ENCODE data around the gene EXOC1L. TPM values are rescaled to one million over a fixed set of nuclear protein-coding genes. Genes with fewer than 3 reads are reported as not detected.

EXOC1L gene
- total RNA-seq, 4 donors from 2014 or later = not detected

GRCh38 chr4:55865228-55865806, 45.7 kb downstream of the EXOC1L start:
- no peaks in the 10 kb centered on the region for H3K27me3 ChIP-seq
- H3K4me1 ChIP-seq = peaks cover 0 to 22% (median 0%) of the 10 kb centered on the region in 4 donors
- no peak for TF ChIP-seq POLR2A (IDR thresholded peaks at IDR 0.05)
- no peak for TF ChIP-seq CTCF (IDR thresholded peaks at IDR 0.05)
- TF ChIP-seq EP300 (IDR thresholded peaks at IDR 0.05) = no peak
- H3K36me3 ChIP-seq = peaks cover 0 to 57% (median 7%) of the 10 kb centered on the region in 3 donors
- DNase-seq (ENCODE audit: low spot score in 2 of 2) = no peak
- no peaks in the 10 kb centered on the region for H3K9me3 ChIP-seq
- peak overlapping the region in 1 of 4 donors; percentile 70 for H3K27ac ChIP-seq
- 53 to 54% methylated on average over 2 of the region's 2 CpGs for WGBS, 2 donors
- no peak overlapping the region for H3K4me3 ChIP-seq

DNA sequence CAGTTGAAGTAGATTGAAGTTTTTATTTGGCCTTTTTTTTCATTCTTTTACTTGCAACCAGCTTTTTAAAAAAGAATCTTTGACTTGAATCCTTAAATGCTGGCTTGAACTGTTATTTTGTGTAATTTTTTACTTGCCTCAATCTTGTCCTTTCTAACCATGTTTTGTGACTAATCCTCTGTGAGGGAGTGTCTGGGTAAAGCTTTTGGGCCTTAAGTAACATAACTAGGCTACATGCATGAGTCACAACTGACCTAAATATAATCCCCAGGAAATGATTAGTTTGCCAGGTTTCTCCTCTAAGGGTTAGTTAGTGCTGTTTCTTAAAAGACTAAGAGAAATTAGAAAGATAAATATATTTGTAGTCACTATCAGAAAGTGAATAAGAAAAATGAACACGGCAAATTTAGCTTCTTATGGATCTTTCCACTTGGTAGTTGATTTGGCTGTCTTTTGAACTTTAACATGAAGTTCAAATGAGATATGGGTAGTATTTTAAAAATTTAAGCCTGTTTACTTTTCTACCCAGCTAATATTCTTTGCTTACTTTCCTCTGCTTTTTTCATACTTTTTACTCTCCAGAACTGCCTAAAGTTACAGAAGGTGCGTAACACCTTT, 46.8 kb downstream of the EXOC1L start:
- no peaks in the 10 kb centered on the region for H3K9me3 ChIP-seq
- H3K4me1 ChIP-seq = peaks cover 0 to 22% (median 0%) of the 10 kb centered on the region in 4 donors
- WGBS, 2 donors = 56 to 58% methylated on average over 2 of the region's 2 CpGs
- H3K27ac ChIP-seq = peak overlapping the region in 3 of 4 donors; percentile 35 to 70 (median 42)
- no peak overlapping the region for H3K4me3 ChIP-seq
- no peak for DNase-seq (ENCODE audit: low spot score in 2 of 2)
- TF ChIP-seq EP300 (IDR thresholded peaks at IDR 0.05) = no peak
- no peak for TF ChIP-seq CTCF (IDR thresholded peaks at IDR 0.05)
- no peak for TF ChIP-seq POLR2A (IDR thresholded peaks at IDR 0.05)
- no peaks in the 10 kb centered on the region for H3K27me3 ChIP-seq
- peaks cover 0 to 59% (median 11%) of the 10 kb centered on the region in 3 donors for H3K36me3 ChIP-seq

DNA sequence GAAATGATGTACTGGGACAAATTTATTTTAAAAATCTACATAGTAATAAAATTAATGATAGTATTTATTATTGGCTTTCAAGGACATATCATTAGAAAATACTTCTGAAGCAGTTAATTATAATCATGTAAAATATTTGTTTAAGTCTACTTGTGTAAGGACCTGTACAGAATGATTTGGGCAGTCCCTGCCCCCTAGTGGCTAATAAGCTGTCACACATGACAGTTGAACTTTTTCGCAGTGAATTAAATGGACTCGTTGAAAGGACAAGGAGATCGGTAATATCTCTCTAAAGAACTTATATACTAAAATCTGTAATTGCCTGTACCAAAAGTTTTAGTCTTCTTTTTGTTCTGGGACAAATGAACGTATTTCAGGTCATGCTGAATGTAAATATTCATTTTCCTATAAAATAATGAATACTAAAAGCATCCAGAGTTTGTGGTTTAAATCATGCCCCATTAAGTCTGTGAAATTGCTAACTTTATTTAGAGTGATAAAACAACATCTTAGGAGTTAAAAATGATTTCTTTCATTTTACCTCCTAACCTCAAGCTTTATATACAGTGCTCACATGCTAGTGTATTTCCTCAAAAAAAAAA, 47.5 kb downstream of the EXOC1L start:
- TF ChIP-seq CTCF (IDR thresholded peaks at IDR 0.05) (peak; percentile 55 to 75 (median 65)), EP300 (IDR thresholded peaks at IDR 0.05) (no peak)
- Histone ChIP-seq H3K27ac (peak overlapping the region in 2 of 4 donors; percentile 35 to 42), H3K36me3 (peaks cover 0 to 60% (median 11%) of the 10 kb centered on the region in 3 donors), H3K9me3 (no peaks in the 10 kb centered on the region), H3K4me3 (no peak overlapping the region), H3K4me1 (peaks cover 0 to 22% (median 0%) of the 10 kb centered on the region in 4 donors), H3K27me3 (no peaks in the 10 kb centered on the region)
- whole genome bisulfite sequencing, 2 donors = 17% methylated on average over 4 of the region's 4 CpGs
- DNase-seq (ENCODE audit: low spot score in 2 of 2) = no peak

DNA sequence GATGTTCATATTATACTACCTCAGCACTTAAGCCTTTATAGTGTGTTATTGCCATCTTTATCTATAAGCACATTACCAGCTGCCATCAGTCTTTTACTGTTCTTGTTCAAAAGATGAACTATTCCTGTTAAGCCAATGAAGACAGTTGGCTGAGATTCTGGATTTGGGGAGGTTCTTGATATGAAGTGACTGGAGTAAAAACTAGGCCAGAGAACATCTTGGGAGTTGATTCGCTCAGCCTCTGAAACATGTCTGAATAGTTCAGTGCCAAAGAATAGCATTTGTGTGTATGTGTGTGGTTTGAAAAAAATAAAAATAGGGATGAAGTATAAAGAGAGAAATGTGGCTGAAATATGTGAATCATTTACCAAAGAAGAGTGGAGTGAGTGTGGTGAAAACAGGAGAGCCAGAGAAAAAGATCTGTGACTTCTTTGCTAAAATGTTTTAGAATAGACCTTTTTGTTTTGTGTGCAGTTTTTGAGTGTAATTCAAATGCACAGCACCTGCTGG, 49.0 kb downstream of the EXOC1L start:
- DNase-seq (ENCODE audit: low spot score in 2 of 2) = no peak
- Histone ChIP-seq H3K36me3 (peaks cover 0 to 58% (median 11%) of the 10 kb centered on the region in 3 donors), H3K27me3 (no peaks in the 10 kb centered on the region), H3K4me3 (no peak overlapping the region), H3K27ac (no peak overlapping the region), H3K4me1 (peaks cover 0 to 22% (median 0%) of the 10 kb centered on the region in 4 donors), H3K9me3 (no peaks in the 10 kb centered on the region)
- TF ChIP-seq POLR2A (IDR thresholded peaks at IDR 0.05) (no peak), CTCF (IDR thresholded peaks at IDR 0.05) (no peak), EP300 (IDR thresholded peaks at IDR 0.05) (no peak)
- WGBS, 2 donors = 89 to 96% methylated on average over 1 of the region's 1 CpG
